Activated T-cell treated with anti-CD3 and anti-CD28 coated beads for 1 hour (primary cell): ENCODE measurements around the gene ASPN.

ENCODE experiments used
- DNase-seq: peaks from one replicate; pipeline ENCODE4 v3.0.0-alpha.2; 2020; ENCODE audit warnings: low read depth

The ASPN gene

GRCh38 chr9:92468206-92468605 is 14.1 kb downstream of the ASPN start:
- no peak for DNase-seq

DNA sequence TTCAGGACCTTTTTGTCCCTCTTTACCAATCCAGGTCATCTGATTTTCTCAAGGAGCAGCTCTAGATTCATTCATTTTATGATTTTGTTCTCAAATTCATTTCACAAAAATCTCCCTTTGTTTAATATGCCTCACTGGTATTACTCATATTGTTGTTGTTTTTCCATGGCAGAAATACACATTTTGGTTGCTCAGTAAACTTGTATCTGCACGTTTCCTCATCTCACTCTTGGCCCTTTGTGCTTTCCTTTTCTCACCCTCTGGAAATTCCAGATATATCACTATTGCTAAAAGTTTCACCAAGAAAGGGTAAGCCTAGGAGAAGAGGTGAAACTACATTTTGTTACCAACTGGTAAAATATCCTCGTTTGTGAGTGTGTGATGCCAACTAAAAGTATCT is 14.8 kb downstream of the ASPN start:
- DNase-seq, result no peak

- DNase-seq, result no peak
These were observed 15.3 kb downstream of the ASPN start for GRCh38 chr9:92467041-92467440.

GRCh38 chr9:92463984-92464383 is 18.3 kb downstream of the ASPN start:
- no peak for DNase-seq

- no peak for DNase-seq
These were observed 18.9 kb downstream of the ASPN start for GRCh38 chr9:92463387-92463786.

DNA sequence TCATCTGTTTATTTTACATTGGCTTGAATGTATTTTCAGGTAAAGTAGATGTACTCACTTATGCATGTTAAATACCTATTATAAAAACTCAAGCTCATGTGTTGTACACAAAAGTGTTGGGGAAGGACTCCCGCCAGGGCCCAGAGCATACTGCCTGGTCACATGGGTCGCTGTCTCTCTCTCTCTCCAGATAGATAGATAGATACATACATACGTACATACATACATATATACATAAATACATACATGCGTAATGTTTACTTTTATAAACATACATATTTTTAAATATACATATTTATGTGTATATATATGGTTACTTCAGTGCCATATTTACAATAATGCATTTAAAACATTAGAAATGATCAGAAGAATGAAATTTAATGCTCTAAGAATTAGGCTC is 24.7 kb downstream of the ASPN start:
- DNase-seq, result no peak

DNA sequence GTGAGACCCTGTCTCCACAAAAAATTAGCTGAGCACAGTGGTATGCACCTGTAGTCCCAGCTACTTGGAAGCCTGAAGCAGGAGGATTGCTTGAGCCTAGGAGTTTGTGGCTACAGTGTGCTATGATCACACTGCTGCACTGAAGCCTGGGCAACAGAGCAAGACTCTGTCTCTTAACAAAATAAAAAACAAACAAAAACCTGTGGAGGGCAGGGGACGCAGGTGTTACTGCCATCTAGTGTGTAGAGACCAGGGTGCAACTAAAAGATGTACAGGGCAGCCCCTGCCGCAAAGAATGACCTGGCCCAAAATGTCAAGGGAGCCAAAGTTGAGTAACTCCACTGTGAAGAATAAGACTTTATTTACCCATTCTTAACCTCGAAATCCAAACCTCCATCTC is 27.1 kb downstream of the ASPN start:
- DNase-seq, result no peak

DNA sequence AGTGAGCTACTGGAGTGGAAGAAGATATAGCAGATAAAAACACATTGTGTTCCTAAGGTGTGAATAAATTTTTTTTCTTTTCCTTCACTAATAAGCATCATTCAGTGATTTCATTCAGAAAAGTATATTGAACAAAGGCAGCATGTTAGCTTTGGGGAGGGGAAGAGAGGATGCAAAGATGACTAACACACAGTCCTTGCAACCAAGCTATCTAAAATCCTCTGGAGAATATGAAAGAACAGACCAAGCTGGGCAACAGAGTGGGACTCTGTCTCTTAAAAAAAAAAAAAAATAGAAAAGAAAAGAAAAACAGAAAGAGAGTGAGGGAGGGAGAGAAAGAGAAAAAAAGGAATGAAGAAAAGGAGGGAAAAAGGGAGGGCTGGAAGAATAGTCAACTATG is 35.8 kb downstream of the ASPN start:
- no peak for DNase-seq

DNA sequence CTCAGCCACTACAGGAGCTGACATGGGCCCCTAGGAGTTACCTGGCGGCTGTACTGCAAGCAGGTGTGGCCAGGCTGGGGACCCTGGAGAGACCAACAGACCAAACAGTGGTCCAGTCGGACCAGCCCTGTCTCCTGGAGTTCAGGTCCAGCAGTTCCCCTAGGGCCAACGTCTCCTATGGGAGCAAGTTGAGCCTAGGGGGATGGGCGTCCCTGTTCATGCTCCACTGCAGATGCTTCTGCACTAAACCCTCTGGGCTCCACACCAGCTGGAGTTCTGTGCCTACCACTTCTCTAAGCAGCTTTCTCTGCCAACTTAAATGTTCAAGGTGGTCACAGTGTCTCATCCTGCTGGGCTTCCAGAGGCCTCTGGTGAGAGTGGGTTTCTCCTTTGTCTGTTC is 37.5 kb downstream of the ASPN start:
- DNase-seq, result no peak

- DNase-seq, result no peak
These were observed 41.6 kb downstream of the ASPN start for GRCh38 chr9:92440751-92441046.

- DNase-seq, result no peak
These were observed 42.2 kb downstream of the ASPN start for GRCh38 chr9:92439921-92440750.

DNA sequence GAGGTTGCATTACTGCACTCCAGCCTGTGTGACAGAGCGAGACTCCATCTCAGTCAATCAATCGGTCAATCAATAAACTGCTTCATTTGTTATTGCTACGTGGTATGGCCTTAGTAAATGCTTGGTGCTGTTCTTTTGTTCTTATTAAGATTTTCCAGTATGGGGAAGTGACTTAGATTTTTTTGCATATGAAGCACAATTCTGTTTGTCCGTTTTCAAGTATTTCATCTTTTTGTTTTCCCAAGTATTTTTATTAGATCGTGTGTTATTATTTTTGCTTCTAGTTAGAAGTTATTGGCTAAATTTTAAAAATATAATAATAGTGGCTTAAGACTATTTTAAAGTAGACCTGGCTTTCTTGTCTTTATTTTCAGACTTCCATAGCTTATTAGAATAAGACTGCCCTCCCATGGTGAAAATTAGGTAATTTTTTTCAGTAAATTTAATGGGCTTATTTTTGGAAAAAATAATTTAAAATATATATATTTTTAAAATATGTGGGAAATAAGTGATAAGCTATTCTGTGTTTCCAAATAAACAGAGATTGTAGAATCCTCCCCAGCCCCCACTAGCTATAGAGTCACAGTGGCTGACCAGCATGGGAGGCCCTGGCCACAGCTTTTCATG is 43.3 kb downstream of the ASPN start:
- DNase-seq, result no peak

GRCh38 chr9:92435263-92435662 is 47.0 kb downstream of the ASPN start:
- no peak for DNase-seq

- DNase-seq, result no peak
These were observed 49.2 kb downstream of the ASPN start for GRCh38 chr9:92432972-92433548.

- no peak for DNase-seq
These were observed 50.0 kb downstream of the ASPN start for GRCh38 chr9:92432350-92432749.

DNA sequence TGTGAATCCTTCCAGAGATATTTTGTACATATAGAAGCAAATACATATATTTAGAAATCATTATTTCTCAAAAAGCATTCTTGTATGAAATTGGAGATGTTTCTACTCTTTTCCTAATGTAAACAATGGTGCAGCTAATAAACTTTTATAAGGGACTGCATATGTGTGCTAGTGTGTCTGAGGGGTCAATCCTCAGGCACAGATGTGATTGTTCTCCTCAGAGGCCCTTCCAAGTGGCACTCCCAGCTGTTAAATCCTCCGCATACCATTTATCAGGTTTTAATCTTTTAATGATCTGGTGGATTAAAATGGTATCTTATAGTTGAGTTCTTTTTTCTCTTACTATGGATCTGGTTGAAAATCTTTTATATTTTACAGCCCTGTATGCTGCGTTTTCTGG is 52.5 kb downstream of the ASPN start:
- DNase-seq, result no peak

DNA sequence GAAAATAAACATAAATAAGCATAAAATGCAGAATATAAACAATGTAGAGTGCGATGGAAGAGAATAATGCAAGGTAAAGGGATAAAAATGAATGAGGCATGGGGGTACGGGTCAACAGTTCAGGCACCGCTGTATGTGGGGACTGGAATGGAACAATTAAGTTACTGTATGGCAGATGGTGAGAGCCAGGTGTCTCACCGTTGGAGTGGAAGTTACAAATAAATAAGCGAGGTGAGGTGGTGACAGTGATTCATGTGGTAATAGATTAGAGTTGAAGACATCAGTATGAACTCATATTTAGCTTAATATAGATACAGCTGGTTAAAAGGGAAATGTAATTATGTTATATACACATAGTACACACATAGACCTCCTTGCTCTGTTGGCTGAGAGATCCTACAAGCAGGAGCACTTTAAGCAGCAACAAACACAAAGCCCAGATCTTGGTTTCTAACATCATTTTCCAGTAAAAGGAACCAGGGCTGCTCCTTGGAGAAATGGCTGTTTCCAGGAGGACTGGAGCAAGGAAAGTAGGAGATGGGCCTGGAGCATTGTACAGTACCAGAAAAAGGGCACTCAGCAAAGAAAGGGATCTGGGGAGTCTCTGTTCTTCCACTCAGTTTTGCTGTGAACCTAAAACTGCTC is 55.7 kb downstream of the ASPN start:
- DNase-seq, result no peak

DNA sequence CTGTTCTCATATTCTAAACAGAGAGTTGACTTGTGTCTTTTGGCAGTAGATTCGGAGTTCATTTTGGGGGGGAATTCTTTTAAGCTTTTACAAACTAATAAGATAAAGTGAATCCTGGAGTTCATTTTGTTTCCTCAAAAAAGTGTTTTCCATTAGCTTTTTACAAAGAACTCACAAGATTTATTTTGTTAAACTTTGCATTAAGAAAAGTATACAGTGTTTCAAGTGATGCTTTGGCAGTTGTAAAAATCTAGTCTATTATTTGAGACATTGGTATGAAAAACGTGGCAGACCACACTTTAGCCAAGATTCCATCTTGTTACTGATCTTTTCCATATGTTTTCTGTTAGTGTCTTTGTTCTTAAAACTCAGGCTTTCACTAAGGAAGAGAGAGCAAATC is 56.8 kb downstream of the ASPN start:
- no peak for DNase-seq

- DNase-seq, result no peak
These were observed 58.0 kb downstream of the ASPN start, which contains the start of gene OMD for GRCh38 chr9:92424340-92424739. TSS of gene OMD (minus strand) at chr9:92424471. CDS start at chr9:92417558, 6,913 bp downstream.

DNA sequence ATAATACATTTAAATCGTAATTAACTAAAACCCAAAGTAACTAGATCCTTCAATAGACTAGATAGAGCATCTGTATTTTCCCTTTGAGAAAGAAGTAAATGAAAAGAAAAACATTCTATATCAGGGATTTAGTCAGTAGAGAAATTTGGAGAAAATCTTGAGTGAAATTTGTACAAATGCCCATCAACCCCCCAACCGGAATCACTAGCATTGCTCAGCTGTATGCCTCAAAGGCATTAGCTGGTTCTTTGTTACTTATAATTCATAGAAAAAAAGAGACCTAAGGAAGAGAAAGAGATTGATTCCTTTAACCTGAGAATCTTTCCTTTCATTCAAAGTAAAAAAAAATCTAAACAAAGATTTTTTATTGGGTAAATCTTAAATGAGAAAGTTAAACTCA is 58.7 kb downstream of the ASPN start:
- no peak for DNase-seq

GRCh38 chr9:92422611-92423338 is 59.5 kb downstream of the ASPN start:
- DNase-seq, result no peak

GRCh38 chr9:92414566-92414965 is 67.7 kb downstream of the ASPN start:
- DNase-seq, result no peak
